Measurements from ENCODE around the gene ANO8. TPM values are rescaled to one million over a fixed set of nuclear protein-coding genes. Genes with fewer than 3 reads are reported as not detected.

The ANO8 gene
- total and polyA plus RNA-seq, 2 of the 8 experiments (the other 6 are each of a cell fraction or from before 2014, with no cell fraction given): 9.5 to 20.7 TPM

DNA sequence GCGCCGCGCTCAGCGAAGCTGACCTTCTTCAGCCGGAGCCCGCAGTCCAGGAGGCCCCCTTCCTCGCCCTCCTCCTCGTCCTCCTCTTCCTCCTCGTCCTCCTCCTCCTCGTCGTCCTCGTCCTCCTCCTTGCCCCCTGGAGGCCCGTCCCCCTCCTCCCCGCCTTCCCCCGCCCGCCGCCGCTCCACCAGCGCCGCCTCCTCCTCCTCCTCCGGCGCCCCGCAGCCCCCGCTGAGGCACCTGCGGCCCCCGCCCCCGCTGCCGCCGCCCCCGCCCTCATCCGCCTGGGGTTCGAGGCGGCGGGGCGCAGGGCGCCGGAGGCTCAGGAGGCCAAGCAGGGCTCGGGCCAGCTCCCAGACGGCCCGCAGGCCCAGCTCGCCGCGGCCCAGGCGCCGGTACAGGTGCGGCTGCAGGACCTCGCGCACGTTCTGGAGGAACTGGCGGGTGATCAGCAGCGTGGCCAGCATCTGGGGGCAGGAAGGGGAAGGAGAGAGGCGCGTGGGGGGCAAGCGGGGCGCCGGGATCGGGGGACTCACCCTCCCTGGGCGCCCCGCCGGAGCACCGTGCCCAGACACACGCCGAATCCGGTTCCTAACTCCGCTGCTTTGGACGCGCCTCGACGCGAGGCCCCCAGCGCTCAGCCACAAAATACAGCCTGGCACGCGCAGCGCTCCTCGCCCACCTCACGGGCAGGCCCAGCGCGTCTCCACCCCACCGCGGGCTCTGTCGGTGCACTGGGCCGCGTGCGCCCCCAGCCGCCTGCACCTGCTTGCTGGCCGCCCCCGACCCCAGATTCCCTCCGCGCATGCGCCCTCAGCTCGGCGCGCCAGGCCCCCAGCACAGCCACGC lies 5.9 kb downstream of the ANO8 start:
- Histone ChIP-seq H3K4me3 (ENCODE audit: extremely low read depth in 1 of 4, insufficient read depth in 2 of 4, low read depth in 3 of 4, low read length in 4 of 4) (peak overlapping the region; percentile 60 to 95 (median 61)), H4K20me1 (replicated peaks in 1 of 2; ENCODE audit: control insufficient read depth in 1 of 2, insufficient read depth in 2 of 2, low read length in 2 of 2) (peaks cover 0 to 14% of the 10 kb centered on the region in 2 experiments), H3K4me2 (ENCODE audit: insufficient read depth in 1 of 2, low read depth in 2 of 2, low read length in 2 of 2) (peak overlapping the region; percentile 72 to 83), H3K14ac (ENCODE audit: insufficient read length) (no peak overlapping the region), H4K8ac (ENCODE audit: extremely low read depth, insufficient read depth, low read length) (peak overlapping the region; percentile 89), H3K9me3 (ENCODE audit: insufficient read depth in 2 of 2, low read depth in 1 of 2, low read length in 1 of 2) (no peaks in the 10 kb centered on the region), H3K36me3 (ENCODE audit: control insufficient read depth in 2 of 4, insufficient read depth in 4 of 4, low read length in 3 of 4) (peaks cover 0 to 10% (median 4%) of the 10 kb centered on the region in 4 experiments; a peak in 4 of 8 replicates), H2BK5ac (ENCODE audit: low read depth, low read length) (0 out of 2 replicates have a peak overlapping the region, but pooled peaks have one; percentile 55), H2BK20ac (ENCODE audit: low read length) (no peak overlapping the region), H2BK15ac (ENCODE audit: low read length) (0 out of 2 replicates have a peak overlapping the region, but pooled peaks have one; percentile 100), H2BK120ac (replicated peaks; ENCODE audit: low read depth, low read length) (no peak overlapping the region), H3K79me2 (ENCODE audit: control insufficient read depth in 1 of 2, insufficient read depth in 2 of 2, low read length in 2 of 2) (no peaks in the 10 kb centered on the region), H3K9ac (replicated peaks in 1 of 4; ENCODE audit: extremely low read depth in 1 of 4, low read depth in 3 of 4, low read length in 3 of 4) (peak overlapping the region in 3 of 4 experiments; percentile 25 to 58 (median 45); a peak in 4 of 7 replicates), H4K5ac (ENCODE audit: insufficient read length, low read depth, low read length) (peak overlapping the region; percentile 78), H4K91ac (replicated peaks; ENCODE audit: insufficient read length, low read length) (peak overlapping the region; percentile 85), H2AK5ac (ENCODE audit: low read depth, low read length) (no peak overlapping the region), H3K27ac (ENCODE audit: low read depth, low read length) (peak overlapping the region; percentile 60; the same call in 1 of the 2 replicates), H3K56ac (replicated peaks; ENCODE audit: insufficient read length, low read depth, low read length) (peak overlapping the region; percentile 77), H3K23ac (ENCODE audit: insufficient read length) (no peak overlapping the region), H3K23me2 (ENCODE audit: low read depth, low read length) (peaks cover 7% of the 10 kb centered on the region; the same call in 1 of the 2 replicates), H3K79me1 (ENCODE audit: low read depth, low read length) (0 out of 2 replicates have a peak, but pooled peaks cover 2% of the 10 kb centered on the region), H3K4ac (replicated peaks; ENCODE audit: insufficient read length, low read depth, low read length) (peak overlapping the region; percentile 57), H2AFZ (ENCODE audit: low read length) (no peak overlapping the region), H3K4me1 (replicated peaks in 1 of 4; ENCODE audit: control insufficient read depth in 3 of 4, insufficient read depth in 4 of 4, low read length in 3 of 4) (peaks cover 0 to 26% (median 19%) of the 10 kb centered on the region in 4 experiments; a peak in 6 of 7 replicates), H3K27me3 (replicated peaks in 1 of 4; ENCODE audit: control insufficient read depth in 3 of 4, extremely low read depth in 1 of 4, insufficient read depth in 3 of 4, low read length in 3 of 4) (no peaks in the 10 kb centered on the region; a peak in 1 of 7 replicates), H2BK12ac (ENCODE audit: low read depth, low read length) (no peak overlapping the region), H3K18ac (ENCODE audit: extremely low read depth, low read length) (peak overlapping the region; percentile 90)
- POLR2A ChIA-PET (ENCODE audit: partially characterized antibody): interaction anchor here (0.9 to 17.1 kb wide), 7 partner anchors 10 to 115 kb away, joined by 3 to 329 read pairs (median 4); partner anchors contain the start of genes ABHD8, ANO8, BABAM1 and DDA1
- WGBS, 2 experiments (ENCODE audit: extremely low coverage in 1 of 2, insufficient coverage in 1 of 2, insufficient read length in 1 of 2, insufficient replicate concordance in 2 of 2, low coverage in 1 of 2, low lambda C conversion rate in 2 of 2, missing lambda C conversion rate in 1 of 2): 24% methylated on average over 40 of the region's 94 CpGs; no CpG with 5 or more reads in 1 of the 2 experiments
- DNase-seq (ENCODE audit: low read depth in 1 of 2, low spot score in 2 of 2) (peak in 1 of 2 experiments; percentile 77), FAIRE-seq (no peak)
- CTCF ChIA-PET (ENCODE audit: partially characterized antibody): interaction anchor here (1.7 to 3.3 kb wide), 5 partner anchors 20 to 61 kb away, joined by 4 to 13 read pairs (median 6); partner anchors contain the start of genes DDA1 and MRPL34
- TF ChIP-seq RBBP5 (IDR thresholded peaks at IDR 0.05; ENCODE audit: borderline replicate concordance, low read depth, low read length) (no peak), EZH2 (IDR thresholded peaks at IDR 0.05; ENCODE audit: low read depth, low read length, severe bottlenecking) (no peak), RAD21 (IDR thresholded peaks at IDR 0.05 in 1 of 2, conservative IDR thresholded peaks at IDR 0.05 in 1 of 2; ENCODE audit: low read depth in 2 of 2, low read length in 2 of 2) (peak in 1 of 2 experiments; percentile 12; a peak in 1 of 4 replicates), KDM1A (IDR thresholded peaks at IDR 0.05; ENCODE audit: borderline replicate concordance, low read length) (no peak), CREB1 (IDR thresholded peaks at IDR 0.05) (peak; percentile 31; the same call in 1 of the 2 replicates), SIRT6 (IDR thresholded peaks at IDR 0.05; ENCODE audit: low read length) (no peak), RNF2 (IDR thresholded peaks at IDR 0.05; ENCODE audit: borderline replicate concordance, low read depth, low read length, missing control alignments, poor library complexity, severe bottlenecking) (no peak), YY1 (IDR thresholded peaks at IDR 0.05; ENCODE audit: low read depth, low read length) (no peak), NRF1 (IDR thresholded peaks at IDR 0.05; ENCODE audit: low read depth, low read length) (no peak)

Data from H1 (cell line).